Mammary epithelial cell (primary cell): ENCODE results near the gene ENOX1.

Experiments used
- EZH2 ChIP-seq: IDR thresholded peaks from 2 replicates; pipeline ENCODE4 v1.6.1; 2012; ENCODE audit warnings: low read length, inconsistent platforms, borderline replicate concordance
- TF ChIP-seq, protein P1 (sequence below), 2 donors: IDR thresholded peaks in 1 of 2; conservative IDR thresholded peaks in 1 of 2; 2 replicates each; pipeline ENCODE4 v1.5.1; 2011 to 2012; ENCODE audit warnings: inconsistent platforms in 2 of 2, low read length in 2 of 2, mild to moderate bottlenecking in 2 of 2, control low read depth in 1 of 2, low read depth in 1 of 2; ENCODE audit not compliant: insufficient read depth in 1 of 2; ENCODE audit errors: extremely low read depth in 1 of 2

DNA sequence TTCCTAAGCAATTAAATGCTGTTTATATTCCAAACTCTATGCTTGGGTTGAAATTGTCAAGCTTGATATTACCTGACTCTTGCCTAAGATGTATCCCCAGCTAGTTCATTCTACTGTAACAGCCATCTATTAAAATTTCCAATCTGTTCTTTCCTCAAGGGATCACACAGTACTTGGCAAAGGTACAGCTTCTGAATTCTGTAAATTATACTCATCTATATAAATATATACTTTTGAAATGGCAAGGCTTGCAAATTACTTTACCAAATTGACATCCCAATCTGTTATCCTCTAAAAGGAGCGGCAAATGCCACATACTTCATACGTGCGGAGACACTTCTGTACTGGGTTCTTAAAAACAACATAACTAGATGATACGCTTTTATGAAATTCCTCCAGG lies 433.1 kb downstream of the ENOX1 start:
- TF ChIP-seq, protein P1, sequence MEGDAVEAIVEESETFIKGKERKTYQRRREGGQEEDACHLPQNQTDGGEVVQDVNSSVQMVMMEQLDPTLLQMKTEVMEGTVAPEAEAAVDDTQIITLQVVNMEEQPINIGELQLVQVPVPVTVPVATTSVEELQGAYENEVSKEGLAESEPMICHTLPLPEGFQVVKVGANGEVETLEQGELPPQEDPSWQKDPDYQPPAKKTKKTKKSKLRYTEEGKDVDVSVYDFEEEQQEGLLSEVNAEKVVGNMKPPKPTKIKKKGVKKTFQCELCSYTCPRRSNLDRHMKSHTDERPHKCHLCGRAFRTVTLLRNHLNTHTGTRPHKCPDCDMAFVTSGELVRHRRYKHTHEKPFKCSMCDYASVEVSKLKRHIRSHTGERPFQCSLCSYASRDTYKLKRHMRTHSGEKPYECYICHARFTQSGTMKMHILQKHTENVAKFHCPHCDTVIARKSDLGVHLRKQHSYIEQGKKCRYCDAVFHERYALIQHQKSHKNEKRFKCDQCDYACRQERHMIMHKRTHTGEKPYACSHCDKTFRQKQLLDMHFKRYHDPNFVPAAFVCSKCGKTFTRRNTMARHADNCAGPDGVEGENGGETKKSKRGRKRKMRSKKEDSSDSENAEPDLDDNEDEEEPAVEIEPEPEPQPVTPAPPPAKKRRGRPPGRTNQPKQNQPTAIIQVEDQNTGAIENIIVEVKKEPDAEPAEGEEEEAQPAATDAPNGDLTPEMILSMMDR (conservative IDR thresholded peaks at IDR 0.05 in 1 of 2, IDR thresholded peaks at IDR 0.05 in 1 of 2; ENCODE audit: extremely low read depth in 1 of 2, insufficient read depth in 1 of 2, low read depth in 1 of 2, low read length in 2 of 2): no peak
- TF ChIP-seq EZH2: no peak
